ENCODE data around the gene UBE2U.

Gene UBE2U

DNA sequence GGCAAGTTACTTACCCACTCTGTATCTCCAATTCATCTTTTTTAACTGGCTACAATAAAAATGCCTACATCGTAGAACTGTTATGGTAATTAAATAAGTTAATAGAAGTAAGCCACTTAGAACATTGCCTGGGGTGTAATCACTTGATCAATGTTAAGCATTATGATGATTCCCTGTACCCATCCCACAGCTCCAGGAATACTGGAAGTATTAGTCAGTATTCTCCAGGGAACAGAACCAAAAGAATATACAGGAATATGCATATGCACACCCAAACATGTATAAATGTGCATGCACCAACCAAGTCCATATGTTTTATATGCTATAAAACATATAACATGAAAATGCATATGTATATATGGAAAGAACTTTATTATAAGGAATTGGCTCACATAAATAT, 107.3 kb downstream of the UBE2U start:
- Histone ChIP-seq H3K9ac (ENCODE audit: low read length) (no peak overlapping the region), H3K27me3 (ENCODE audit: control insufficient read depth, insufficient read depth, low read length) (no peaks in the 10 kb centered on the region), H3K4me3 (ENCODE audit: low read length) (no peak overlapping the region), H3K4me1 (ENCODE audit: control insufficient read depth, insufficient read depth, low read length) (no peaks in the 10 kb centered on the region), H3K27ac (ENCODE audit: low read depth, low read length) (no peak overlapping the region), H3K36me3 (ENCODE audit: control insufficient read depth, insufficient read depth, low read length) (no peaks in the 10 kb centered on the region)

DNA sequence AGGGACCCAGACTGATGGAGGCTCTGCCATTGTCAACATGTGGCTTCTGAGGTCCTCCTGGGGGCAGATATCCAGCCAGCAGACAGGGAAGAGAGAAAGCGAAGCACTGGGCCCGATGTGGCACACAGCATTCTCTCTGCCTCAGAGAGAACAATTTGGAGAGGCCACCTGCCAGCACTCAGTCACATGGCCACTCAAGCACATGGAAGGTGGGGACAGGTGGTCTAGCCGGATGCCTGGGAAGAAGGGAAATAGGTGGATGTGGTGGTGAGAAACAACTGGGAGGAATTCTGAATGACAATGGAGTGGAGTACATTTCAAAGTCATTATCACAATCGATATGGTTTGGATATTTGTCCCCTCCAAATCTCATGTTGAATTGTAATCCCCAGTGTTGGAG, 109.0 kb downstream of the UBE2U start:
- H3K36me3 ChIP-seq (ENCODE audit: control insufficient read depth, insufficient read depth, low read length), result no peaks in the 10 kb centered on the region
- H3K4me1 ChIP-seq (ENCODE audit: control insufficient read depth, insufficient read depth, low read length), result no peaks in the 10 kb centered on the region
- no peaks in the 10 kb centered on the region for H3K27me3 ChIP-seq (ENCODE audit: control insufficient read depth, insufficient read depth, low read length)
- H3K27ac ChIP-seq (ENCODE audit: low read depth, low read length), result no peak overlapping the region
- no peak overlapping the region for H3K9ac ChIP-seq (ENCODE audit: low read length)
- H3K4me3 ChIP-seq (ENCODE audit: low read length), result no peak overlapping the region

DNA sequence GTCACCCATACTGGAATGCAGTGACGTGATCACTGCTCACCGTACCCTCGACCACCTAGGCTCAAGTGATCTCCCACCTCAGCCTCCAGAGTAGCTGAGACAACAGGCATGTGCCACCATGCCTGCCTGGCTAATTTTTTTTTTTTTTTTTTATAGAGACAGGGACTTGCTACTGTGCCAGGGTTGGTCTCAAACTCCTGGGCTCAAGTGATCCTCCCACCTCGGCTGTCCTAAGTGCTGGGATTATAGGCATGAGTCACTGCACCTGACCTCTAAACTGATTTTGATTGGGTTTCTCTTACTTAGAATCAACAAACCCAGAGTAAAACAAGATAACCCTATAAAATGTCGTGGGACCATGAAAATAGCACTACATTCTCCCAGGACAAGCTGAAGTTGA, 112.0 kb downstream of the UBE2U start:
- no peaks in the 10 kb centered on the region for H3K4me1 ChIP-seq (ENCODE audit: control insufficient read depth, insufficient read depth, low read length)
- H3K36me3 ChIP-seq (ENCODE audit: control insufficient read depth, insufficient read depth, low read length), result no peaks in the 10 kb centered on the region
- H3K27me3 ChIP-seq (ENCODE audit: control insufficient read depth, insufficient read depth, low read length), result no peaks in the 10 kb centered on the region
- no peak overlapping the region for H3K27ac ChIP-seq (ENCODE audit: low read depth, low read length)
- no peak overlapping the region for H3K4me3 ChIP-seq (ENCODE audit: low read length)
- H3K9ac ChIP-seq (ENCODE audit: low read length), result no peak overlapping the region
